GM12878 (cell line): ENCODE data around the gene TNFRSF6B.

Source experiments
- DPF2 ChIP-seq: fragments of 450-650 bp; IDR thresholded peaks from 2 replicates; pipeline ENCODE4 v1.6.1; 2017; ENCODE audit warnings: mild to moderate bottlenecking
- MEF2A ChIP-seq: IDR thresholded peaks from 2 replicates; pipeline ENCODE4 v1.6.1; 2011; ENCODE audit warnings: low read depth, mild to moderate bottlenecking, low read length, moderate library complexity; ENCODE audit not compliant: insufficient read depth
- NR2C2 ChIP-seq: IDR thresholded peaks from 2 replicates; pipeline ENCODE4 v1.6.1; 2011; ENCODE audit warnings: borderline replicate concordance, low read depth; ENCODE audit not compliant: control insufficient read depth, insufficient read length
- RAD21 ChIP-seq: IDR thresholded peaks from 2 replicates; pipeline ENCODE4 v1.6.1; 2011; ENCODE audit warnings: mild to moderate bottlenecking, low read depth, low read length, moderate library complexity; ENCODE audit not compliant: insufficient read depth
- SP1 ChIP-seq: IDR thresholded peaks from one replicate; pipeline ENCODE4 v1.6.1; 2011; ENCODE audit warnings: low read depth, low read length
- TARDBP ChIP-seq: IDR thresholded peaks from 2 replicates; pipeline ENCODE4 v1.6.1; 2016; ENCODE audit warnings: borderline replicate concordance
- ZBED1 ChIP-seq: IDR thresholded peaks from 2 replicates; pipeline ENCODE4 v1.6.1; 2016; ENCODE audit warnings: borderline replicate concordance
- TF ChIP-seq, protein P1 (sequence below): fragments of 450-650 bp; IDR thresholded peaks from 2 replicates; pipeline ENCODE4 v1.6.1; 2016; ENCODE audit warnings: mild to moderate bottlenecking
- TF ChIP-seq, protein P2 (sequence below), 3 experiments: IDR thresholded peaks in 2 of 3; conservative IDR thresholded peaks in 1 of 3; 2 replicates each; pipeline ENCODE4 v1.5.1; 2011; ENCODE audit warnings: low read depth in 3 of 3, low read length in 3 of 3, mild to moderate bottlenecking in 3 of 3, control low read depth in 2 of 3, moderate library complexity in 2 of 3, inconsistent platforms in 1 of 3, mixed read lengths in 1 of 3; ENCODE audit not compliant: control insufficient read depth in 2 of 3, insufficient read depth in 1 of 3; ENCODE audit errors: extremely low read depth in 1 of 3
- TF ChIP-seq, protein P3 (sequence below): IDR thresholded peaks from 2 replicates; pipeline ENCODE4 v1.6.1; 2011; ENCODE audit warnings: mild to moderate bottlenecking, low read depth, low read length, moderate library complexity; ENCODE audit not compliant: insufficient replicate concordance
- TF ChIP-seq, protein P4 (sequence below): IDR thresholded peaks from 2 replicates; pipeline ENCODE4 v1.6.1; 2011; ENCODE audit warnings: low read depth, low read length, improper control_type of control experiment, borderline replicate concordance

DNA sequence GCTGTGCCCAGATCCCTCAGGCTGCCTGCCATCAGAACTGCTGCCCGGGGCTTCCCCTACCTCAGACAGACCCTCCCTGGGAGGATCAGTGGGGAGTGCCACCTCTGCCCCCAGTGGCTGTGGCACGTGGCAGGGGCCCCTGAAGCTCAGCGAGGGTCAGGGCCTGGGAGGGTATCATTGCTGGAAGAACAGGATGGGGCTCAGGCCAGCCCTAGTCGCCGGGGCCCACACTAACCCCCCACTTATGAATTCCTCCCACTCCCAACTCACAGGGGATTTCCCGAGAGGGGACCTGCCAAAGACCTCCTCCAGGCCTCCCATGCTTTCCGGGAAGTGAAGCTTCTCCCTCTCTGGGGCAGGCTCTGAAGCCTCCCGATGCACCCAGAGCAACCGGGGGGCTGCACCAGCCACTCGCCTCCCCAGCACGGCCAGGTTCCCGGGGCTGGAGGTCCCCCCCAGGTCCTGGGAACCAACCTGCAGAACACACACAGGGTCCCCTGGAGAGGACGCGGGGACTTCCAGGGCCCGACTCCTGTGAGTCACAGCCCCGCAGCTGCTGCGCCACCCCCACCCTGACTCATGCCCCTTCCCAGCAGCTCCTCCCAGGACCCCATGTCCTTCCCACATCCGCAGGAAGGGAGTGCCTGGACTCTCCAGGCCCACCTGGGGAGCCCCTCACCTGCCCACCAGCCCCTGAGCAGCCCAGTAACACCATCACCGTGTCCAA, 2.5 kb downstream of the TNFRSF6B start:
- TF ChIP-seq, protein P1, sequence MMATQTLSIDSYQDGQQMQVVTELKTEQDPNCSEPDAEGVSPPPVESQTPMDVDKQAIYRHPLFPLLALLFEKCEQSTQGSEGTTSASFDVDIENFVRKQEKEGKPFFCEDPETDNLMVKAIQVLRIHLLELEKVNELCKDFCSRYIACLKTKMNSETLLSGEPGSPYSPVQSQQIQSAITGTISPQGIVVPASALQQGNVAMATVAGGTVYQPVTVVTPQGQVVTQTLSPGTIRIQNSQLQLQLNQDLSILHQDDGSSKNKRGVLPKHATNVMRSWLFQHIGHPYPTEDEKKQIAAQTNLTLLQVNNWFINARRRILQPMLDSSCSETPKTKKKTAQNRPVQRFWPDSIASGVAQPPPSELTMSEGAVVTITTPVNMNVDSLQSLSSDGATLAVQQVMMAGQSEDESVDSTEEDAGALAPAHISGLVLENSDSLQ: no peak
- peak; percentile 58; the same call in 1 of the 2 replicates for TF ChIP-seq TARDBP
- peak; percentile 83; the same call in 1 of the 2 replicates for TF ChIP-seq DPF2
- TF ChIP-seq, protein P2, sequence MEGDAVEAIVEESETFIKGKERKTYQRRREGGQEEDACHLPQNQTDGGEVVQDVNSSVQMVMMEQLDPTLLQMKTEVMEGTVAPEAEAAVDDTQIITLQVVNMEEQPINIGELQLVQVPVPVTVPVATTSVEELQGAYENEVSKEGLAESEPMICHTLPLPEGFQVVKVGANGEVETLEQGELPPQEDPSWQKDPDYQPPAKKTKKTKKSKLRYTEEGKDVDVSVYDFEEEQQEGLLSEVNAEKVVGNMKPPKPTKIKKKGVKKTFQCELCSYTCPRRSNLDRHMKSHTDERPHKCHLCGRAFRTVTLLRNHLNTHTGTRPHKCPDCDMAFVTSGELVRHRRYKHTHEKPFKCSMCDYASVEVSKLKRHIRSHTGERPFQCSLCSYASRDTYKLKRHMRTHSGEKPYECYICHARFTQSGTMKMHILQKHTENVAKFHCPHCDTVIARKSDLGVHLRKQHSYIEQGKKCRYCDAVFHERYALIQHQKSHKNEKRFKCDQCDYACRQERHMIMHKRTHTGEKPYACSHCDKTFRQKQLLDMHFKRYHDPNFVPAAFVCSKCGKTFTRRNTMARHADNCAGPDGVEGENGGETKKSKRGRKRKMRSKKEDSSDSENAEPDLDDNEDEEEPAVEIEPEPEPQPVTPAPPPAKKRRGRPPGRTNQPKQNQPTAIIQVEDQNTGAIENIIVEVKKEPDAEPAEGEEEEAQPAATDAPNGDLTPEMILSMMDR (IDR thresholded peaks at IDR 0.05 in 2 of 3, conservative IDR thresholded peaks at IDR 0.05 in 1 of 3; ENCODE audit: control insufficient read depth in 2 of 3, extremely low read depth in 1 of 3, insufficient read depth in 1 of 3, low read depth in 3 of 3, low read length in 3 of 3): no peak
- no peak for TF ChIP-seq RAD21
- TF ChIP-seq MEF2A: no peak
- no peak; the same call in 1 of the 2 replicates for TF ChIP-seq ZBED1
- TF ChIP-seq NR2C2: no peak
- TF ChIP-seq, protein P3, sequence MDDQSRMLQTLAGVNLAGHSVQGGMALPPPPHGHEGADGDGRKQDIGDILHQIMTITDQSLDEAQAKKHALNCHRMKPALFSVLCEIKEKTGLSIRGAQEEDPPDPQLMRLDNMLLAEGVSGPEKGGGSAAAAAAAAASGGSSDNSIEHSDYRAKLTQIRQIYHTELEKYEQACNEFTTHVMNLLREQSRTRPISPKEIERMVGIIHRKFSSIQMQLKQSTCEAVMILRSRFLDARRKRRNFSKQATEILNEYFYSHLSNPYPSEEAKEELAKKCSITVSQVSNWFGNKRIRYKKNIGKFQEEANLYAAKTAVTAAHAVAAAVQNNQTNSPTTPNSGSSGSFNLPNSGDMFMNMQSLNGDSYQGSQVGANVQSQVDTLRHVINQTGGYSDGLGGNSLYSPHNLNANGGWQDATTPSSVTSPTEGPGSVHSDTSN: no peak
- TF ChIP-seq, protein P4, sequence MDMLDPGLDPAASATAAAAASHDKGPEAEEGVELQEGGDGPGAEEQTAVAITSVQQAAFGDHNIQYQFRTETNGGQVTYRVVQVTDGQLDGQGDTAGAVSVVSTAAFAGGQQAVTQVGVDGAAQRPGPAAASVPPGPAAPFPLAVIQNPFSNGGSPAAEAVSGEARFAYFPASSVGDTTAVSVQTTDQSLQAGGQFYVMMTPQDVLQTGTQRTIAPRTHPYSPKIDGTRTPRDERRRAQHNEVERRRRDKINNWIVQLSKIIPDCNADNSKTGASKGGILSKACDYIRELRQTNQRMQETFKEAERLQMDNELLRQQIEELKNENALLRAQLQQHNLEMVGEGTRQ: no peak
- TF ChIP-seq SP1: no peak
